ENCODE data around the gene LOXL3.

DNA sequence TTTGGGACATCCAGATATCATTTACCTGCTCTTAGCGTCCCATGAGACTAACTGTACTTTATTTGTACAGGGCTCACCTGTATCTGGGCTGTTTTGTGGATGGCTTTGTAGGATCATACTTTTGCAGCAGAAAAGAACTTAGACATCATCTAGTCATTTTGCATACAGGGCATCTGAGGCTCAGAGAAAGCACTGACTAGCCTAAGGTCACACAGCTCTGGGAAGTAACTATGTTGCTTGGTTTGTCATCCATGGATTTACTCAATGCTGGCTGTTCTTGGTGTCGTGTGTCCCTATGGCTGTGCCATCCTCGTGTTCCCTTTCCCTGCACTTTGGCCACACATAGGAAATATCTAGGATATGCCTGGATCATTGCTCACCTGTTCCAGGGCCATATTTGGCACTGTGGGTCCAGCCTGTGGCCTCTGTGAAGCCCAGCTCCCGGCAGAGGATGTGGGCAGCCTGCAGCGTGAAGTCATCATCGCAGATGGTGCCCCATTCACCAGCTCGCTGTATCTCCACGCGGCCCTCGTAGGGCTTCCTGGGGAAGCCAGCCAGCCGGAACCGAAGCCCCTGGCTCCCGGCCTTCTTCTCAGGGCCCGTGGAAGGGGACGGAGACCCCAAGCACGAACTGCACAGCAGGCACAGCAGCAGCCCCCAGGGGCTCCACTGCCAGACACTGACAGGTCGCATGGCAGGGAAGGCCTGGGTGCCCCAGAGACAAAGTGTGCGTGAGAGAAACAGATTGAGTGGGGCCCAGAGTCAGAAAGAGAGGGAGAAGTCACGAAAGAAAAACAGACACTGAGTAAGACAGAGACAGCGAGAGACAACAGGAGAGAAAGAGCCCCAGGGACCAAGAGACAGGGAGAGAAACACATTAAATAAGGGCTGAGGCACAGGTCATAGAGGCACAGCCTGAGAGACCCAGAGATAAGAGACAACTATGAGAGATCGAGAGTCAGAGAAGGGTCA is 1.5 kb downstream of the LOXL3 start:
- TF ChIP-seq CTCF (IDR thresholded peaks at IDR 0.05; ENCODE audit: insufficient read depth, low read depth, low read length) = no peak
- no peak for TF ChIP-seq EZH2 (IDR thresholded peaks at IDR 0.05; ENCODE audit: insufficient read depth, low read length)

All from astrocyte (in vitro differentiated cells and primary cell).